Trophoblast cell (in vitro differentiated cells and primary cell): ENCODE results near the gene TESK2.

Source experiments
- DNase-seq, 2 donors: peaks; one replicate each; pipeline ENCODE4 v3.0.0-alpha.2; 2016
- H2AFZ ChIP-seq: 2 replicates; pipeline ENCODE4 v1.6.1; 2013; ENCODE audit warnings: low read length, moderate library complexity, mild to moderate bottlenecking; ENCODE audit not compliant: insufficient read depth, poor library complexity
- H2AK5ac ChIP-seq: 2 replicates; pipeline ENCODE4 v1.6.1; 2013; ENCODE audit warnings: mild to moderate bottlenecking, low read length
- H2BK120ac ChIP-seq: 2 replicates; pipeline ENCODE4 v1.6.1; 2013; ENCODE audit warnings: low read length, mild to moderate bottlenecking, moderate library complexity; ENCODE audit not compliant: insufficient read depth, poor library complexity
- H2BK12ac ChIP-seq: 2 replicates; pipeline ENCODE4 v1.6.1; 2013; ENCODE audit warnings: mild to moderate bottlenecking, low read length, moderate library complexity
- H2BK5ac ChIP-seq: 2 replicates; pipeline ENCODE4 v1.6.1; 2013; ENCODE audit warnings: low read length, low read depth, moderate library complexity, mild to moderate bottlenecking; ENCODE audit not compliant: poor library complexity
- H3K14ac ChIP-seq: 2 replicates; pipeline ENCODE4 v1.6.1; 2013; ENCODE audit warnings: mild to moderate bottlenecking, low read length
- H3K18ac ChIP-seq: 2 replicates; pipeline ENCODE4 v1.6.1; 2013; ENCODE audit warnings: mild to moderate bottlenecking, low read length
- H3K23ac ChIP-seq: 2 replicates; pipeline ENCODE4 v1.6.1; 2013; ENCODE audit warnings: low read length
- H3K27ac ChIP-seq: 2 replicates; pipeline ENCODE4 v1.5.1; 2013; ENCODE audit warnings: low read depth, mild to moderate bottlenecking, inconsistent platforms, low read length, moderate library complexity
- H3K27me3 ChIP-seq: 2 replicates; pipeline ENCODE4 v1.6.1; 2013; ENCODE audit warnings: inconsistent platforms, mild to moderate bottlenecking, low read length, moderate library complexity; ENCODE audit not compliant: insufficient read depth
- H3K36me3 ChIP-seq, 2 experiments: 1 replicate in 1 of 2; 2 replicates in 1 of 2; pipeline ENCODE4 v1.6.1; 2013; ENCODE audit warnings: low read length in 2 of 2, mild to moderate bottlenecking in 2 of 2, moderate library complexity in 1 of 2; ENCODE audit not compliant: insufficient read depth in 2 of 2, control insufficient read depth in 1 of 2
- H3K4ac ChIP-seq: 2 replicates; pipeline ENCODE4 v1.6.1; 2013; ENCODE audit warnings: low read depth, mild to moderate bottlenecking, low read length, moderate library complexity
- H3K4me1 ChIP-seq, 2 experiments: 1 replicate in 1 of 2; 2 replicates in 1 of 2; pipeline ENCODE4 v1.6.1; 2013; ENCODE audit warnings: low read length in 2 of 2, mild to moderate bottlenecking in 2 of 2, moderate library complexity in 1 of 2; ENCODE audit not compliant: insufficient read depth in 2 of 2, control insufficient read depth in 1 of 2
- H3K4me2 ChIP-seq: 2 replicates; pipeline ENCODE4 v1.6.1; 2013; ENCODE audit warnings: inconsistent platforms, mild to moderate bottlenecking, low read length, moderate library complexity
- H3K4me3 ChIP-seq: 2 replicates; pipeline ENCODE4 v1.5.1; 2013; ENCODE audit warnings: mild to moderate bottlenecking, low read depth, low read length, inconsistent platforms
- H3K79me1 ChIP-seq: one replicate; pipeline ENCODE4 v1.6.1; 2013; ENCODE audit warnings: low read length
- H3K79me2 ChIP-seq: 2 replicates; pipeline ENCODE4 v1.6.1; 2013; ENCODE audit warnings: low read length, mild to moderate bottlenecking; ENCODE audit not compliant: control insufficient read depth, insufficient read depth, poor library complexity
- H3K9ac ChIP-seq: 2 replicates; pipeline ENCODE4 v1.6.1; 2013; ENCODE audit warnings: mild to moderate bottlenecking, low read length
- H3K9me3 ChIP-seq: 2 replicates; pipeline ENCODE4 v1.6.1; 2013; ENCODE audit warnings: low read depth, mild to moderate bottlenecking, control low read depth, inconsistent platforms, low read length; ENCODE audit not compliant: insufficient read depth
- H4K12ac ChIP-seq: 2 replicates; pipeline ENCODE4 v1.6.1; 2013; ENCODE audit warnings: low read depth, mild to moderate bottlenecking, low read length, moderate library complexity
- H4K8ac ChIP-seq: 2 replicates; pipeline ENCODE4 v1.6.1; 2013; ENCODE audit warnings: low read depth, mild to moderate bottlenecking, low read length, moderate library complexity
- H4K91ac ChIP-seq: one replicate; pipeline ENCODE4 v1.6.1; 2013; ENCODE audit warnings: low read depth, mild to moderate bottlenecking, low read length, moderate library complexity
- WGBS: extraction: QIAGEN DNeasy Blood & Tissue Kit; methylation state at CpG from one replicate; pipeline ENCODE4 v1.1.7; 2013; ENCODE audit warnings: missing lambda C conversion rate; ENCODE audit not compliant: insufficient read length, insufficient coverage; ENCODE audit errors: extremely low coverage; 5-methylcytosine and 5-hydroxymethylcytosine counted together

TESK2 gene

GRCh38 chr1:45339789-45340558 is 151.0 kb downstream of the TESK2 start, which contains the start of the genes MUTYH and TOE1:
TSS of gene MUTYH (minus strand) at chr1:45340440. CDS start at chr1:45334505, 5,935 bp downstream.
TSS of gene TOE1 (plus strand) at chr1:45340170. CDS start at chr1:45340253, 83 bp downstream.
- Histone ChIP-seq H3K27ac (peak within 1 kb of the TSS; percentile 77), H2AFZ (peak within 1 kb of the TSS; percentile 59), H3K4me2 (peak within 1 kb of the TSS; percentile 77), H3K9ac (peak within 1 kb of the TSS; percentile 92), H3K14ac (peak within 1 kb of the TSS; percentile 90), H3K9me3 (no peaks in the 10 kb centered on the region), H3K79me2 (peaks cover 6% of the 10 kb centered on the region), H3K18ac (peak within 1 kb of the TSS; percentile 74), H4K91ac (peak within 1 kb of the TSS; percentile 59), H3K4ac (peak within 1 kb of the TSS; percentile 20), H3K36me3 (peaks cover 21 to 26% of the 10 kb centered on the region in 2 experiments), H2BK12ac (no peak within 1 kb of the TSS), H4K12ac (peak within 1 kb of the TSS; percentile 94), H4K8ac (peak within 1 kb of the TSS; percentile 88), H2AK5ac (no peak within 1 kb of the TSS), H2BK120ac (peak within 1 kb of the TSS; percentile 71), H3K4me3 (peak within 1 kb of the TSS; percentile 76), H3K79me1 (peaks cover 10% of the 10 kb centered on the region), H2BK5ac (peak within 1 kb of the TSS; percentile 71), H3K4me1 (peaks cover 10 to 15% of the 10 kb centered on the region in 2 experiments), H3K27me3 (no peaks in the 10 kb centered on the region), H3K23ac (no peak within 1 kb of the TSS)
- WGBS: no CpG with 5 or more reads among the region's 70 CpGs
- peak; percentile 87 to 91 for DNase-seq

DNA sequence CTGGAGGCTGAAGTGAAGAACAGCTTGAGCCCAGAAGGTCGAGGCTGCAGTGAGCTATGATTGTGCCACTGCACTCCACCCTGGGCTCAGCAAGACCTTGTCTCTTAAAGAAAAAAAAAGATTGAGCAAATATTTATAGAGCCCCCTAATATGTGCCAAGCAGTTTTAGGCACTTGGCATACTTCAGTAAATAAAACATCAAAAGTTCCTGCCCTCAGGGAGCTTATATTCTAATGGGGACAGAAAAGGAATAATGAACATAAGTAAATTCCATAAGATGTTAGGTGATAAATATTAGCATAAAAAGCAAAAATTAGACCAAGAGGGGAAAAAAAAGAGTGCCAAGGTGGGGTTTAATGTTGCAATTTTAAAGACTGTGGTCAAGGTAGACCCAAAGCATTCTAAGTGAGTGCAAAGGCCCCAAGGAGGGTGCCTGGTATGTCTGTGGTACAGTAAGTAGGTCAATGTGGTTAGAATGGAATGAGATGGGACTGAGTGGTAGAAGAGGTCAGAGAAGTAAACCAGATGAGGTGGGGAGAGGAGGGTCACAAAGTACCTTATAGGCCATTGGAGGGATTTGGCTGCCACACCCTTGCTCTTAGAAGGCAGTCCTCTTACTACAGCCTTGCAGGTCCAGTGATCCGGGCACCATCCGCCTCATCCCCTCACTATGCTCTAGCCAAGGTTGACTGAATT is 153.2 kb downstream of the TESK2 start:
- no peak for DNase-seq
- no peak overlapping the region for H4K12ac ChIP-seq
- H3K27me3 ChIP-seq: no peaks in the 10 kb centered on the region
- no peak overlapping the region for H4K91ac ChIP-seq
- WGBS: no CpG with 5 or more reads among the region's 3 CpGs
- H2AK5ac ChIP-seq: no peak overlapping the region
- no peaks in the 10 kb centered on the region for H3K9me3 ChIP-seq
- H3K27ac ChIP-seq: no peak overlapping the region
- peaks cover 10% of the 10 kb centered on the region for H3K79me1 ChIP-seq
- H3K79me2 ChIP-seq: peaks cover 6% of the 10 kb centered on the region
- no peak overlapping the region for H2BK12ac ChIP-seq
- no peak overlapping the region for H2BK5ac ChIP-seq
- no peak overlapping the region for H3K4me3 ChIP-seq
- H3K4ac ChIP-seq: no peak overlapping the region
- H3K23ac ChIP-seq: no peak overlapping the region
- peaks cover 6 to 17% of the 10 kb centered on the region in 2 experiments for H3K36me3 ChIP-seq
- H3K4me2 ChIP-seq: no peak overlapping the region
- H3K18ac ChIP-seq: no peak overlapping the region
- no peak overlapping the region for H3K14ac ChIP-seq
- no peak overlapping the region for H2BK120ac ChIP-seq
- H2AFZ ChIP-seq: no peak overlapping the region
- H3K9ac ChIP-seq: no peak overlapping the region
- H3K4me1 ChIP-seq: peaks cover 10 to 15% of the 10 kb centered on the region in 2 experiments
- H4K8ac ChIP-seq: no peak overlapping the region

GRCh38 chr1:45335855-45336324 is 155.1 kb downstream of the TESK2 start:
- Histone ChIP-seq H3K36me3 (peaks cover 14 to 20% of the 10 kb centered on the region in 2 experiments), H3K9ac (no peak overlapping the region), H4K91ac (peak overlapping the region; percentile 30), H3K27me3 (no peaks in the 10 kb centered on the region), H3K4me3 (no peak overlapping the region), H3K9me3 (no peaks in the 10 kb centered on the region), H2BK12ac (peak overlapping the region; percentile 12), H3K4me2 (no peak overlapping the region), H2AK5ac (no peak overlapping the region), H4K8ac (no peak overlapping the region), H2AFZ (no peak overlapping the region), H3K4me1 (peaks cover 6 to 15% of the 10 kb centered on the region in 2 experiments), H2BK5ac (no peak overlapping the region), H3K18ac (no peak overlapping the region), H4K12ac (no peak overlapping the region), H3K23ac (no peak overlapping the region), H3K79me2 (peaks cover 6% of the 10 kb centered on the region), H2BK120ac (no peak overlapping the region), H3K14ac (no peak overlapping the region), H3K79me1 (peaks cover 10% of the 10 kb centered on the region), H3K4ac (no peak overlapping the region), H3K27ac (peak overlapping the region; percentile 48)
- DNase-seq: peak in 1 of 2 donors; percentile 66
- WGBS: no CpG with 5 or more reads among the region's 4 CpGs

- no peak overlapping the region for H4K12ac ChIP-seq
- H2BK5ac ChIP-seq: no peak overlapping the region
- no peak overlapping the region for H2AK5ac ChIP-seq
- H3K4me3 ChIP-seq: no peak overlapping the region
- peaks cover 4 to 15% of the 10 kb centered on the region in 2 experiments for H3K4me1 ChIP-seq
- no peak overlapping the region for H2BK120ac ChIP-seq
- no peaks in the 10 kb centered on the region for H3K27me3 ChIP-seq
- no peak overlapping the region for H3K9ac ChIP-seq
- peak in 1 of 2 donors; percentile 35 for DNase-seq
- WGBS: no CpG with 5 or more reads among the region's 9 CpGs
- H3K27ac ChIP-seq: no peak overlapping the region
- no peak overlapping the region for H3K23ac ChIP-seq
- H2AFZ ChIP-seq: no peak overlapping the region
- H3K18ac ChIP-seq: no peak overlapping the region
- H3K4ac ChIP-seq: no peak overlapping the region
- H3K9me3 ChIP-seq: no peaks in the 10 kb centered on the region
- peaks cover 4% of the 10 kb centered on the region for H3K79me1 ChIP-seq
- no peak overlapping the region for H4K8ac ChIP-seq
- no peak overlapping the region for H2BK12ac ChIP-seq
- H3K79me2 ChIP-seq: peaks cover 2% of the 10 kb centered on the region
- no peak overlapping the region for H3K4me2 ChIP-seq
- no peak overlapping the region for H3K14ac ChIP-seq
- H3K36me3 ChIP-seq: peaks cover 14 to 20% of the 10 kb centered on the region in 2 experiments
- no peak overlapping the region for H4K91ac ChIP-seq
Observed at GRCh38 chr1:45334308-45335245, 156.4 kb downstream of the TESK2 start.
